ENCODE data around the gene PTPRD. TPM values are rescaled to one million over a fixed set of nuclear protein-coding genes. Genes with fewer than 3 reads are reported as not detected.

The PTPRD gene
- total and polyA plus RNA-seq, 2 donors (not counting 1 experiment from before 2014, with no cell fraction given), result not detected

- Histone ChIP-seq H4K20me1 (ENCODE audit: control insufficient read depth, insufficient read depth, low read length, poor library complexity, severe bottlenecking) (no peaks in the 10 kb centered on the region), H2AFZ (ENCODE audit: insufficient read depth, low read depth, low read length, poor library complexity, severe bottlenecking) (no peak overlapping the region), H3K4me3 (ENCODE audit: control extremely low read depth in 1 of 5, extremely low read depth in 1 of 5, insufficient read depth in 1 of 5, low read depth in 2 of 5, low read length in 4 of 5) (no peak overlapping the region), H3K9ac (ENCODE audit: low read length) (no peak overlapping the region), H3K27me3 (replicated peaks in 1 of 4; ENCODE audit: control extremely low read depth in 1 of 4, control insufficient read depth in 3 of 4, insufficient read depth in 4 of 4, low read length in 3 of 4) (no peaks in the 10 kb centered on the region), H3K4me1 (ENCODE audit: control insufficient read depth in 2 of 2, insufficient read depth in 2 of 2, low read length in 2 of 2) (no peaks in the 10 kb centered on the region), H3K79me2 (ENCODE audit: control insufficient read depth, insufficient read depth, low read length) (no peaks in the 10 kb centered on the region), H3K27ac (ENCODE audit: low read length in 2 of 2) (no peak overlapping the region), H3K9me3 (ENCODE audit: control extremely low read depth in 1 of 3, control insufficient read depth in 2 of 3, insufficient read depth in 1 of 3, low read length in 2 of 3) (no peaks in the 10 kb centered on the region), H3K36me3 (replicated peaks in 1 of 2; ENCODE audit: control extremely low read depth in 1 of 2, control insufficient read depth in 1 of 2, extremely low read depth in 1 of 2, insufficient read depth in 2 of 2, low read length in 1 of 2) (no peaks in the 10 kb centered on the region), H3K4me2 (replicated peaks; ENCODE audit: low read depth, low read length, poor library complexity, severe bottlenecking) (no peak overlapping the region)
- DNase-seq, result no peak
- ChIA-PET CTCF (no interaction called here), POLR2A (no interaction called here)
- no peaks in the 10 kb centered on the region for H3K9me3 Mint-ChIP-seq (ENCODE audit: insufficient read depth)
- intact Hi-C loops (cut with micrococcal nuclease), result no loop called here
- peaks cover 4% of the 10 kb centered on the region for H3K27me3 Mint-ChIP-seq
- WGBS (ENCODE audit: insufficient coverage), result no CpG with 5 or more reads among the region's 2 CpGs
- H3K4me3 Mint-ChIP-seq, result no peak overlapping the region
- TF ChIP-seq EZH2 (IDR thresholded peaks at IDR 0.05; ENCODE audit: borderline replicate concordance, insufficient read depth, low read depth, low read length, poor library complexity, severe bottlenecking), result no peak
- no peak for TF ChIP-seq CTCF (IDR thresholded peaks at IDR 0.05)
- ATAC-seq (ENCODE audit: low read depth), result no peak
- no peaks in the 10 kb centered on the region for H3K4me1 Mint-ChIP-seq
- H3K27ac Mint-ChIP-seq, result no peak overlapping the region
These were observed 2325.3 kb downstream of the PTPRD start for GRCh38 chr9:8287501-8287900.

DNA sequence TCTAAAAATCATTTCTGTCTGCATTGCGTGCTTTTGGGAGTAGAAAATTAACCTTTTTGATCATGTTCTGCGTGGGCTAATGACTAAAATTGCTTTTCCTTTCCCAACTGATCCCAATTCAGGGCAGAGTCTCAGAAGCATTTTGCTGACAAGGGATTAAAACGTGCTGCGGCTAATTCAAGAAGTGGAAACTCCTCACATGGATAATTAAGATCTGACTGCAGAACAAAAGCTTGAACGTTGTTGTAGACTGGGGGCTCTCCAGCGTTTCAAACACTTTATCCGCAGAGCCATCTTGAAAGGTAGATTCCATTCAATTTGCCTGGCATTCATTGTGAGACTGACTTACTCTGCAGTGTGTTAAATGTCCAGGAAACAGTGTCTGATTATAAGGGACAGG, 2327.9 kb downstream of the PTPRD start:
- no peak for ATAC-seq (ENCODE audit: low read depth)
- no peaks in the 10 kb centered on the region for H3K9me3 Mint-ChIP-seq (ENCODE audit: insufficient read depth)

More for the DNA sequence above, 2327.9 kb downstream of the PTPRD start:
- Histone ChIP-seq H2AFZ (ENCODE audit: insufficient read depth, low read depth, low read length, poor library complexity, severe bottlenecking) (no peak overlapping the region), H3K4me1 (ENCODE audit: control insufficient read depth in 2 of 2, insufficient read depth in 2 of 2, low read length in 2 of 2) (no peaks in the 10 kb centered on the region), H3K27ac (ENCODE audit: low read length in 2 of 2) (no peak overlapping the region), H3K36me3 (replicated peaks in 1 of 2; ENCODE audit: control extremely low read depth in 1 of 2, control insufficient read depth in 1 of 2, extremely low read depth in 1 of 2, insufficient read depth in 2 of 2, low read length in 1 of 2) (no peaks in the 10 kb centered on the region), H3K79me2 (ENCODE audit: control insufficient read depth, insufficient read depth, low read length) (no peaks in the 10 kb centered on the region), H4K20me1 (ENCODE audit: control insufficient read depth, insufficient read depth, low read length, poor library complexity, severe bottlenecking) (no peaks in the 10 kb centered on the region), H3K9ac (ENCODE audit: low read length) (no peak overlapping the region), H3K27me3 (replicated peaks in 1 of 4; ENCODE audit: control extremely low read depth in 1 of 4, control insufficient read depth in 3 of 4, insufficient read depth in 4 of 4, low read length in 3 of 4) (no peaks in the 10 kb centered on the region), H3K4me2 (replicated peaks; ENCODE audit: low read depth, low read length, poor library complexity, severe bottlenecking) (no peak overlapping the region), H3K4me3 (ENCODE audit: control extremely low read depth in 1 of 5, extremely low read depth in 1 of 5, insufficient read depth in 1 of 5, low read depth in 2 of 5, low read length in 4 of 5) (no peak overlapping the region), H3K9me3 (ENCODE audit: control extremely low read depth in 1 of 3, control insufficient read depth in 2 of 3, insufficient read depth in 1 of 3, low read length in 2 of 3) (no peaks in the 10 kb centered on the region)
- peaks cover 4% of the 10 kb centered on the region for H3K27me3 Mint-ChIP-seq
- CTCF ChIA-PET, result no interaction called here
- TF ChIP-seq EZH2 (IDR thresholded peaks at IDR 0.05; ENCODE audit: borderline replicate concordance, insufficient read depth, low read depth, low read length, poor library complexity, severe bottlenecking) (no peak), CTCF (IDR thresholded peaks at IDR 0.05) (no peak)
- H3K4me1 Mint-ChIP-seq, result no peaks in the 10 kb centered on the region
- no peak for DNase-seq
- POLR2A ChIA-PET, result no interaction called here
- intact Hi-C loops (cut with micrococcal nuclease), result no loop called here
- 88% methylated on average over 6 of the region's 7 CpGs for WGBS (ENCODE audit: insufficient coverage)
- H3K4me3 Mint-ChIP-seq, result no peak overlapping the region
- H3K27ac Mint-ChIP-seq, result no peak overlapping the region

Data from B cell (primary cell).